Ureter (tissue), 1 donor: ENCODE results near the gene PUS7. TPM values are rescaled to one million over a fixed set of nuclear protein-coding genes. Genes with fewer than 3 reads are reported as not detected.
"Not testable (repeated sequence)": the region's sequence is repeated elsewhere in the genome, so short reads cannot be mapped to it uniquely, and the experiment has no call there.

Experiments used
- DNase-seq: peaks from one replicate; pipeline ENCODE4 v3.0.0-alpha.2; 2020; ENCODE audit warnings: low spot score
- total RNA-seq: library from RNA; stranded (reverse); gene quantifications from one replicate; pipeline ENCODE4 v1.2.4, GENCODE V29; 2023
- donor health status: DM: yes; HTN: yes; CAD: no.

PUS7 gene, protein sequence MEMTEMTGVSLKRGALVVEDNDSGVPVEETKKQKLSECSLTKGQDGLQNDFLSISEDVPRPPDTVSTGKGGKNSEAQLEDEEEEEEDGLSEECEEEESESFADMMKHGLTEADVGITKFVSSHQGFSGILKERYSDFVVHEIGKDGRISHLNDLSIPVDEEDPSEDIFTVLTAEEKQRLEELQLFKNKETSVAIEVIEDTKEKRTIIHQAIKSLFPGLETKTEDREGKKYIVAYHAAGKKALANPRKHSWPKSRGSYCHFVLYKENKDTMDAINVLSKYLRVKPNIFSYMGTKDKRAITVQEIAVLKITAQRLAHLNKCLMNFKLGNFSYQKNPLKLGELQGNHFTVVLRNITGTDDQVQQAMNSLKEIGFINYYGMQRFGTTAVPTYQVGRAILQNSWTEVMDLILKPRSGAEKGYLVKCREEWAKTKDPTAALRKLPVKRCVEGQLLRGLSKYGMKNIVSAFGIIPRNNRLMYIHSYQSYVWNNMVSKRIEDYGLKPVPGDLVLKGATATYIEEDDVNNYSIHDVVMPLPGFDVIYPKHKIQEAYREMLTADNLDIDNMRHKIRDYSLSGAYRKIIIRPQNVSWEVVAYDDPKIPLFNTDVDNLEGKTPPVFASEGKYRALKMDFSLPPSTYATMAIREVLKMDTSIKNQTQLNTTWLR
- 22.0 TPM for total RNA-seq

DNA sequence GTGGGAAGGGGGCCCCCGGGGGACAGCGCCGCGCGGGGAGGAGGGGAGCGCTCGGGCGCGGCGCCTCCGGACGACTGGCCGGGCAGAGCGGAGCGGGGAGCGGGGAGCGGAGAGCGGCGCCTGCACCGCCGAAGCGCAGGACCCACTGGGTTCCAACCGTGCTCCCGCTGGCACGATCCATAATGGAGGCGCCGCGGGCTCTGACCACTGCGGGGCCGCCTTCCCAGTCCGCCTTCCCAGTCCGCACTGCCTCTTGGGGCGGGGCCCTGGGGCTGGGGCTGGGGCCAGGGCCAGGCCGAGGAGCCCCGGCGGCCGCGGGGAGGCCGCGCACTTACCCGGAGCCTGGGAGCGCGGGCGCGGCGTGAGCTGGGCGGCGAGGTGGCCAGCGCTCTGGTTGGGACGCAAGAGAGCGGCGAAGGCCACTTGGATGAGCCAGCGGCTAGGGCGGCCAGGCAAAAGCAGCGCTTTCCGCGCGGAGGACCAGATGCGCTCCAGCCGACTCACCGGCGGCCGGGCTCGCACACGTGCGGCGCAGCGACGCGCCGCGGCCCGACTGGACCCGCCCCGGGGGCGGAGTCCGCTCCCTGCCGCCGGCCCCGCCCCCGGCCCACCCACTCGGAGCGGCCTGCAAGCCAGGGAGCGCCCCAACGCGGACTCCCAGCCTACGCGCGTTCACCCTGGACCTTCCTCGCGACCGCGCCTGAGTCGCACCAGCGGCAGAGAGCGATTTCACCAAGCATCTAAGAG, at the start of gene PUS7:
PUS7 (minus strand) TSS at position 555 of the 747 bp plus-strand sequence. CDS start 13,759 bp downstream, outside the sequence.
- DNase-seq, result peak; percentile 88

DNA sequence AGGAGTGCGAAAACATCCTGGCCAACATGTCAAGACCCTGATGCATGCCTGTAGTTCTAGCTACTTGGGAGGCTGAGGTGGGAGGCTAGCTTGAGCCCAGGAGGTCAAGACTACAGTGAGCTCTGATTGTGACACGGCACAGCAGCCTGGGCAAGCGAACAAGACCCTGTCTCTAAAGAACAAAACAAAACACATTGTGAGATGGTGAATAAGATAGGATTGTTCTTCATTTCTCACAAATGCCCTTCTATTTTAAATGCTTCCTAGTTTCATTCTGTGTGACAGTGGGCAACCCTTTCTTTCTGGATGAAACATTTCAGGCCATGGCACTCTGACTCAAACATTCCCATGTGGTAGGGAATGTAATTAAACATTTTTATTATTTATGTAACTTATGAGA, 45.8 kb upstream of the PUS7 start:
- no peak for DNase-seq

DNA sequence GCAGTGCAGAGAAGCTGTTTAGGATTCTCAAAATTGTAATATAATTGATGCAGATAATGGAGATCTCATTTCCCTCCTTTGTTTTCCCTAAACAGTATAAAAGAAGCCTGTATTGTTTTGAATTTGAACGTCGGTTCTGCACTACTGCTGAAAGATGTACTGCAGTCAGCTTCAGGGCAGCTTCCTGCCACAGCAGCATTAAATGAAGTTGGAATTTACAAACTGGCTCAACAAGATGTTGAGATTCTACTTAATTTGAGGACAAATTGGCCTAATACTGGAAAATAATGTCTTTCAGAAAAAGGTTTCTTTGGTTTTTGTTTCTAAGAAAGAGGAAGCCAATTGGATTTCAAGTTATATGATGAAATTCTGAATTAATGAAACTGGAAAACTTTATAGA, 45.0 kb upstream of the PUS7 start:
- DNase-seq, result no peak

DNA sequence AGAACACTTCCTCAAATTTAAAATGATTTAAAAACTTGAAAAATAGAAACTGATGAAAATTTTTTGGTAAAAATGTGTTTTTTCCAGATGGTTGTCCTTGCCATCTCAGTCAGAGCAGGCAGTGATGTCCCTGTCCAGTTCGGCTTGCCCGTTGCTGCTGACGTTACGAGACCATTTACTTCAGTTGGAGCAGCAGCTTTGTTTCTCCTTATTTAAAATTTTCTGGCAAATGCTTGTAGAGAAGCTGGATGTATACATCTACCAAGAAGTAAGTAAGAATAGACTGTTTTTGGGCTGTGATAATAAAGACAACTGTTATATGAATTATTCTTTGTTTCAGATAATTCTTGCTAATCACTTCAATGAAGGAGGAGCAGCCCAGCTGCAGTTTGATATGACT, 43.1 kb upstream of the PUS7 start:
- DNase-seq, result no peak

DNA sequence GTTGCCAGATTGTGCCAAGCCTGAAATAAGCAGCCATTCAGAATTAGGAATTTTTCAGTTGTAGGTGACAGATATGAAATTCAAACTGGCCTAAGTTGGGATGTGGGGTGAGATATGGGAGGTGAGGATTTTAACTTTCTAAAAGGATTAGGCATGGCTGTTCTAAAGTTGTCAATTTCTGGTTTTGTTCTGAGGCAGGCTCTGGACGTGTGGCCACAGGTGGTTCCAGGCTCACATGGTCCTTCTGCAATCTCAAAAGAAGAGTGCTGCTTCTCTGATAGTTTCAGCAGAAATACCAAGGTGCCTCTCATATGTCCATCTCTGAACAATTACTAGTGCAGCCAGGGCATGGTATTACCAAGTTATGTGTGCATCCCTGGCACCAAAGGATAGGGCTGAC, 37.9 kb upstream of the PUS7 start:
- no peak for DNase-seq

DNA sequence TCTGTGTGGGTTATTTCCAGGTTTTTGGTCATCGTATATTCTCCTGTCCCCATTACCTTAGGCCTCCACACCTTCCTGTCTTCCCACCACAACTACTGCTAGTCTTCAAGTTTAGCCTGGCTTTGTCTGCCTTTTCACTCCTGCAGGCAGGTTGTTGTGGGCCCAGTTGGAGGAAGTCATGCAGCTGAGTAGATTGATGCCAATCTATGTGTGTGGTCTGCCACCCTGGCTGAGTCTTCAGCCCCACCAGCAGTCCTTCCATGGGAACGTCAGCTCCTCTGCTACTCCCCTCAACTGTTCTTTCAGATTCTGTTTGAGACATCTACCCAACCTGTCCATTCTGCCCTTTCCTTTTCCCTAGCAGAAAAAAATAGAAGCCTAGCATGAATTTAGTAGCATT, 16.3 kb upstream of the PUS7 start:
- DNase-seq, result no peak

DNA sequence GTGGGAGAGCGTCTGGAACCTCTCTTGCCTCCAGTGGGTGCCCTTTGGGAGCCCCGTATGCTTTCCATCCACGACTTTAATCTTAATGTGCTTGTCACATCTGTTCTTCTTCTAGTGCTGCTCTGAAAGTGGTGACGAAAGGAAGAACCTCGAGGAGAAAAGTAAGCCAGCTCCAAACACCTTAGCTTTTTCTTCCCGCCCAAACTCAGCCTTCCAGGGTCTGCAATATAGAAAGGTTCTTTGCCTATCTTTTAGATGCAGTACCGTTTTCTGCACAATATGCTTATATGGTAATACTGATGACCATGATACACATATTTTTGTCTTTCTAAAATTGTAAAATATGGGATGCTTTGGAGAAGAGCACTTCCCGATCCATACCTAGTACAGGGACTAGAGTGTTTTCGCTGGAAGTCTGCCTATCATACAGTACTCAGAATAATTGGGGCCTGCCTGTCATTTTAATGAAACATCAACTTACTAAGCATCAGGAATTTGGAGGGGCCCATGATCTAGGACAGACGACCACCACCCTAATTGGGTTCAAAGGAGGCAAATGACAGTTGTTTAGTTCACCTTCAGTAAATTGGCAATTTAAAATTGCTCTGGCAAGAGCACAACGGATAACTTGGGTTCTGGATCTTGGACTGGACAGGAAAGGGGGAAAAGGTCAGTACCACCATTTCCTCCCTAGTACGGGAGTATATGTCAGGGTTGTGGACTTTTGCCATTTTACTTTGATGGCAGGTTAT, 10.8 kb upstream of the PUS7 start:
- DNase-seq, result no peak

DNA sequence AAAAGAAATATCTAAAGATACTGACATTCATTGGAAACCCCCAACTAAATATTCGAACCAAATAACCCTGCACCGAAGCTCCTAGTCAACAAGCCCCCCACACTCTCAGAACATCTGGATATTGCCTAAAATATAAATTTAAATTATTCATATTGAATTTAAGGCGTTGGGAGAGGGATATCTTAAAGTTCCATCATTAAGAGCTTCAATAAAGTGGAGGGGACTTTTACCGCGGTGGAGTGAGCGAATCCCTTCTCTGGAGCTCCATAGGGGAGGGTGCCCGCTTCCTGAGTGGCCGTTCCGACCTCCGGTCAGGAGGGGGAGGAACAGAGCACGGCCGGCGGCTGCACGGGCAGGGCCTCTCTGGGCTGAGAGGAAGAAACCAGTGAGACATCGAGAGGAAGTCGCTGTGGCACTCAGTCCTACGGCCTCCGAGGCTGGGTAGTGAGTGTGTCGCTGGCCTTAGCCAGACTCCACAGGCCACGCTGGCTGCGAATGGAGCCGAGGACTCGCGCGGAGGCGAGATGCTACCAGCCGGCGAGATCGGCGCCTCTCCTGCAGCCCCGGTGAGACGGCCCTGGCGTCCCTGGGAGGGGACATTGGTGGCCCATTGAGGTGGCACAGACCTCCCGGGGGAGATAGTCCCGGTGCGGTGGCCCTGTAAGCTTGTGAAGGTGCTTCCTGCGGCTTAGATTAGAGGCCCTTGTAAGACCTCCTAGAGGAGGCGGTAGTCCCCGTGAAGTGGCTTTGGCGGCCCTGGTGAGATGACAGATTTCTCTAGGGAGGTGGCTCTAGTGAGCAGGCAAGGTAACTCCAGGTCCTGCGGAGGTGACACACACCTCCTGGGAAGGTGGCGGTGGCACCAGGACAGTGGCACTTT, 10.0 kb upstream of the PUS7 start, which contains the start of gene RINT1:
RINT1 (plus strand) TSS at position 410 of the 880 bp plus-strand sequence; CDS start at position 525, 115 bp downstream.
- peak; percentile 90 for DNase-seq

DNA sequence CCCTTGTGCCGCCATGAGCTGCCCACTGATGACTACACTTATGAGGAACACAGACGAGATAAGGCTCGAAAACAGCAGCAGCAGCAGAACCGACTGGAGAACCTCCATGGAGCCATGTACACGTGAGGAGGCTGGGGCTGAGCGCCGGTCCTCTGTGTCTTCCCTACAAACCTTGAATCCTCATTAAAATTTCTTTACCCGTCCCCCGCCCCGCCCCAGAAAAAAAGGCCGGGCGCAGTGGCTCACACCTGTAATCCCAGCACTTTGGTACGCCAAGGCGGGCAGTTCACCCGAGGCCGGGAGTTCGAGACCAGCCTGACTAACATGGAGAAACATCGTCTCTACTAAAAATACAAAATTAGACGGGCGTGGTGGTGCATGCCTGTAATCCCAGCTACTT, 8.5 kb upstream of the PUS7 start:
- no peak for DNase-seq

DNA sequence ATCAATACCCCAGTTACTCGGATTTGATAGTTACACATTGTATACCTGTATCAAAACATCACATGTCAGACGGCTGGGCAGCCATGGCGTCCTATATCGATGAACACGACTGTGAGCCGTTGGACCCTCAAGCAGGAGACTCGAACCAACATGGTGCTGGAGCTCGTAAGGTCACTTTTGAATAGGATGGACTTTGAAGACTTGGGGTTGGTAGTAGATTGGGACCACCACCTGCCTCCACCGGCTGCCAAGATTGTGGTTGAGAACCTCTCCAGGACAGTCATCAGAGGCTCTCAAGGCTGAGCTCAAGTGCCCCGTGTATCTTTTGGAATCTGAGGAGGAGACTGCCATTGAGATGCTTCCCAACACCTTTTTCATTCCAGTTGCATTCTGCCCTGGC, 8.1 kb upstream of the PUS7 start:
- DNase-seq, result no peak

DNA sequence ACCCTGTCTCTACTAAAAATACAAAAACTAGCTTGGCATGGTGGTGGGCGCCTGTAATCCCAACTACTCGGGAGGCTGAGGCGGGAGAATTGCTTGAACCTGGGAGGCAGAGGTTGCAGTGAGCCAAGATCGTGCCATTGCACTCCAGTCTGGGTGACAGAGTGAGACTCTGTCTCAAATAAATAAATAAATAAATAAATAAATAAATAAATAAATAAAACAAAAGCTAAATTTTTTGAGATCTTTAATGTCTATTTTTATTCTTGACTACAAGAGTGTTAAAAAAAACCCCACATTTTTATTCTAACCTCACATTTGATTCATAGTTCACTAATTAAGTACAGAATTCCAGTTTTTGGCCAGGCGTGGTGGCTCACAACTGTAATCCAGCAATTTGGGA, 5.7 kb upstream of the PUS7 start:
- not testable (repeated sequence) for DNase-seq

DNA sequence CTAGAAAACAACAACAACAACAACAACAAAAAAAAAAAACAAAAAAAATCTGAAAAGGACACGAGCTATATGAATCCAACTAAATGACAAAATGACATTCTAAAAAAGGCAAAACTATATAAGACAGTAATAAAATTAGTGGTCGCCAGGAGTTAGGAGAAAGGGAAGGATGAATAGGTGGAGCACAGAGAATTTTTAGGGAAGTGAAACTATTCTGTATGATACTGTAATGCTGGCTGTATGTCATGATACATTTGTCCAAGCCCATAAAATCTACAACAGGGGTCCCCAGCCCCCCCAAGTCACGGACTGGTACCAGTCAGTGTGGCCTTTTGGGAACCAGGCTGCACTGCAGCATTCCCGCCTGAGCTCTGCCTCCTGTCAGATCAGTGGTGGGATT, 2.8 kb upstream of the PUS7 start:
- DNase-seq, result no peak

DNA sequence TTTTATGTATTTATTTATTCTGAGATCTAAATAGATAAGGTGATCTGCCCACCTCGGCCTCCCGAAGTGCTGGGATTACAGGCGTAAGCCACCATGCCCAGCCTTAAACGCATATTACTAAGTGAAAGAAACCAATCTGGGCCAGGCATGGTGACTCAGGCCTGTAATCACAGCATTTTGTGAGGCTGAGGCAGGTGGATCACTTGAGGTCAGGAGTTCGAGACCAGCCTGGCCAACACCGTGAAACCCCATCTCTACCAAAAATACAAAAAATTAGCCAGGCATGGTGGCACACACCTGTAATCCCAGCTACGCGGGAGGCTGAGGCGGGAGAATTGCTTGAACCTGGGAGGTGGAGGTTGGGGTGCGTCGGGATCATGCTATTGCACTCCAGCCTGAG, 2.4 kb upstream of the PUS7 start:
- not testable (repeated sequence) for DNase-seq

DNA sequence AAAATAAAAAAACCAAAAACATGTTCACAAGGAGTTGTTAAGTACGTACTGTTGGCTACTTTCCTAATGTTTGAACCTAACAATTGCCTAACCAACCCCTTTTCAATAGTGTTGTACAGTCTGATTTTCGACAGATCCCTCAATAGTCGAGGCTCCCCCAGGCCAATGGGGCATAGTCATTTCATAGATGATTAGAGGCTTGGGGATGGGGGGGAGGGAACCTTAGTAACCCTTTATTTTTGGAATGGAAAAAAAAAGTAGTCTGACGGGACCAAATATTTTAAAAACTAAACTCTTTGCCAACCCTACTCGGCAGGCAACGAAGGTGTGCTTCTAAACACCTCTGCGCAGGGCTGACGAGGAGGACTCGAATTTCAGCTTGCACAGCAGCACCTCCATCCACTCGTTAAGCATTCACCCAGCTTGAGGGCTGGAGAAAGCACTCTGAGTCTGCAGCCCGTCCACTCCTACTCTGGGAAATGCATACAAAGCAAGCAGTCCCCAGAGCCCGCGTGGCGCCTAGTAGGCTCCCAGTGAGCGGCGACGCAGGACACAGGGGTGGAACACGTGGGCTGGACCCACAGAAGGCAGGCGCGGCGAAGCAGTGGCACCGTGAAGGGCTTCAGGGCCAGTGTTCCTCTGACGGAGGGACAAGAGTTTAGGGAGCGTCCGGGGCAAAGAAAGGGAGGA, 899 bp downstream of the PUS7 start:
- peak; percentile 55 for DNase-seq

DNA sequence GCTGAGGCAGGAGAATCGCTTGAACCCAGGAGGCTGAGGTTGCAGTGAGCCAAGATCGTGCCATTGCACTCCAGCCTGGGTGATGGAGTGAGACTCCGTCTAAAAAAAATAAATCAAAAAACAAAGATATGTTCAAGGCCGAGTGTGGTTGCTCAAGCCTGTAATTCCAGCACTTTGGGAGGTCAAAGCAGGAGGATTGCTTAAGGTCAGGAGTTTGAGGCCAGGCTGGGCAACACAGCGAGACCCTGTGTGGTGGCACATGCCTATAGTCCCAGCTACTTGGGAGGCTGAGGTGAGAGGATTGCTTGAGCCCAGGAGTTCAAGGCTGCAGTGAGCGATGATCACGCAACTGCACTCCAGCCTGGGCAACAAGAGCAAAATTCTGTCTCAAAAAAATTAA, 1.5 kb downstream of the PUS7 start:
- DNase-seq, result not testable (repeated sequence)

DNA sequence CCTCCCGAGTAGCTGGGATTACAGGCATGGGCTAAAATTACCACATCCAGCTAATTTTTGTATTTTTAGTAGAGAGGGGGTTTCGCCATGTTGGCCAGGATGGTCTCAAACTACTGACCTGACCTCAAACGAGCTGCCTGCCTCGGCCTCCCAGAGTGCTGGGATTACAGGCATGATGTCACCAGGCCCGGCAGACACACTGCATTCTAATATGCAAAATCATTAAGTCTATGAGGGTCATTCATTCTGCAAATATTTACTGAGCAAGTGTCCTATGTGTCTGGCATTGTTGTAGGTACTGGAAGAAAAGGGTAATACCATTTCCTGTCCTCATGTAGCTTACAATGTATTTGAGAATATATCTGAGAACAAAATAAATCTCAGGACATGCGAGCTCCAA, 2.7 kb downstream of the PUS7 start:
- DNase-seq, result no peak

DNA sequence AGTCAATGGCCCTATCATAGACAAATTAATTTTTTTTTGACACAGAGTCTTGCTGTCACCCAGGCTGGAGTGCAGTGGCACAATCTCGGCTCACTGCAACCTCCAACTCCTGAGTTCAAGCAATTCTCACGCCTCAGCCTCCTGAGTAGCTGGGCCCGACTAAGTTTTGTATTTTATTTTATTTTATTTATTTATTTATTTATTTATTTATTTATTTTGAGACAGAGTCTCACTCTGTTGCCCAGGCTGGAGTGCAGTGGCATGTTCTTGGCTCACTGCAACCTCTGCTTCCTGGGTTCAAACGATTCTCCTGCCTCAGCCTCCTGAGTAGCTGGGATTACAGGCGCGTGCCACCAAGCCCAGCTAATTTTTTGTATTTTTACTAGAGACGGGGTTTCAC, 6.5 kb downstream of the PUS7 start:
- DNase-seq, result not testable (repeated sequence)

DNA sequence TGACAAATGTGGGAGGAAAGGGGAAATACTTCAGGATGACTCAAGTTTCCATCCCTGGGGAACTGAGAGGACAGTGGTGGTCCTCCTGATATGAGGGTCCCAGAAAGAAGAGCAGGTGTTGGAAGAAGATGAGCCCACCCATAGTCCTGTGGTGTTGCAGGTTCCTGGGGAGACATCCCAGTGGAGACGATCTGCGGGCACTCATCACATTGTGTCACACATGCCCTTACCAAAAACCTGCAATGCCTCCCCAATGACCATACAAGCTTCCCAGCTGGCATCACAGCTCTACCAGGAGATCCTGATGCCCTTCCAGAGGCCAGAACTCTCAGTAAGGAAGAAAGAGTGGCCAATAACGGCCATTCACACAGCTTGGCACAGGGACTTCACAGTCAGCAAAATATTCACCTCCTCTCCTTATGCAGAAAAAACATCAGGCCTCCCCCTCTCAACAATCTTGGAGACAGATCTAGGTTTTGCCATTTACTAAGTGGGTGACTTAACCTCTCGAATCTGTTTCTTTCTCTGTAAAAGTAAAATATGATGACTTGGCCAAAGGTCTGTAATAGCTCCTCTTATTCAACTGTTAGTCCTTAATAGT, 9.0 kb downstream of the PUS7 start:
- DNase-seq, result no peak

DNA sequence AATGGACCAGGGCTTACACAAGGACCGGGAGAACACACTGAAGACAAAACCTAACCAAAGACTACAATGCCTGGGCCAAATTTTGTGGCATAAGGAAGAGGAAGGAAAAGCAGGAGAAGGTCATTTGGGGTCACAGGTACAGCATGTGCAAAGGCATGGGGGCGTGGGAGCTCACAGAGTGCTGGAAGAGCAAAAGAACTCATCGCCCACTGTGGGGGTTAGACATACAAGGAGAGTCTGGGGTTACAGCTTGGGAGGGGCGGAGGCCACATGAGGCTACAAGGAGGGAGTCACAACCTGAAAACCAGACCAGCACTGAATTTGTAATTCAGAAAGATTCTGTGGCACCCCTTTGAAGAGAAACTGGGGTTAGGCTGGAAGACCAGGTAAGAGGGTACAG, 9.7 kb downstream of the PUS7 start:
- no peak for DNase-seq

DNA sequence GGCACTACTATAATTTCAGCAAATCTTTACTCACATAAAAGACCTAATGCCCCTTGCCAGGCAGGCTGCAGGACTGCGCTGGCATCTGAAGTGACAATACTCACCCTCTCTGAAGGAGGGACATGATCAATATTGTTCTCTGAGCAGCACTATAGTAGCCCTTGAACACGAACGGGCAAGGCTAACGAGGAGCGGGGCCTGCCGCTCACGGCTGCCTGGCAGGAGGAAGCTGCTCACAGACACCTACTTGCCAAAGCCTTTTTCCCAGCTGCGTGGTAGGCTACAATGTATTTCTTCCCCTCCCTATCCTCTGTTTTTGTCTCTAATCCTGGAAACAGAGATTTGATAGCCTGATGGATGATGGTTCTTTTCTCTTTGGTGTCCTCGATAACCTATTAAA, 19.9 kb downstream of the PUS7 start:
- no peak for DNase-seq
